Rectal smooth muscle tissue (tissue), 1 donor: Measurements from ENCODE around the gene COG5.
"Not testable (repeated sequence)": the region's sequence is repeated elsewhere in the genome, so short reads cannot be mapped to it uniquely, and the experiment has no call there.

Experiments used
- H3K27ac ChIP-seq: one replicate; pipeline ENCODE4 v1.7.0; 2013; ENCODE audit warnings: low read depth, low read length, inconsistent platforms
- H3K27me3 ChIP-seq: one replicate; pipeline ENCODE4 v1.7.0; 2013; ENCODE audit warnings: low read length; ENCODE audit not compliant: control insufficient read depth, insufficient read depth
- H3K36me3 ChIP-seq: one replicate; pipeline ENCODE4 v1.7.0; 2013; ENCODE audit warnings: low read length; ENCODE audit not compliant: control insufficient read depth, insufficient read depth
- H3K4me1 ChIP-seq: one replicate; pipeline ENCODE4 v1.7.0; 2013; ENCODE audit warnings: low read length; ENCODE audit not compliant: control insufficient read depth, insufficient read depth
- H3K4me3 ChIP-seq: one replicate; pipeline ENCODE4 v1.7.0; 2013; ENCODE audit warnings: low read length
- H3K9ac ChIP-seq: one replicate; pipeline ENCODE4 v1.7.0; 2013; ENCODE audit warnings: low read length

COG5 gene

GRCh38 chr7:107167483-107168232 lies 396.1 kb downstream of the COG5 start:
- Histone ChIP-seq H3K4me3 (peak overlapping the region; percentile 83), H3K27me3 (no peaks in the 10 kb centered on the region), H3K36me3 (no peaks in the 10 kb centered on the region), H3K4me1 (no peaks in the 10 kb centered on the region), H3K27ac (peak overlapping the region; percentile 98), H3K9ac (peak overlapping the region; percentile 89)

- peak overlapping the region; percentile 98 for H3K27ac ChIP-seq
- H3K9ac ChIP-seq, result no peak overlapping the region
- H3K4me3 ChIP-seq, result peak overlapping the region; percentile 83
- no peaks in the 10 kb centered on the region for H3K36me3 ChIP-seq
- no peaks in the 10 kb centered on the region for H3K27me3 ChIP-seq
- H3K4me1 ChIP-seq, result no peaks in the 10 kb centered on the region
These were observed 396.8 kb downstream of the COG5 start for GRCh38 chr7:107166736-107167426.

- H3K27ac ChIP-seq, result no peak overlapping the region
- H3K9ac ChIP-seq, result no peak overlapping the region
- no peaks in the 10 kb centered on the region for H3K36me3 ChIP-seq
- H3K4me3 ChIP-seq, result no peak overlapping the region
- no peaks in the 10 kb centered on the region for H3K4me1 ChIP-seq
- no peaks in the 10 kb centered on the region for H3K27me3 ChIP-seq
These were observed 398.4 kb downstream of the COG5 start for GRCh38 chr7:107165341-107165740.

- H3K36me3 ChIP-seq, result no peaks in the 10 kb centered on the region
- no peak overlapping the region for H3K4me3 ChIP-seq
- H3K27ac ChIP-seq, result no peak overlapping the region
- H3K4me1 ChIP-seq, result no peaks in the 10 kb centered on the region
- no peaks in the 10 kb centered on the region for H3K27me3 ChIP-seq
- no peak overlapping the region for H3K9ac ChIP-seq
These were observed 399.6 kb downstream of the COG5 start for GRCh38 chr7:107164092-107164491.

GRCh38 chr7:107162475-107162874 lies 401.2 kb downstream of the COG5 start:
- Histone ChIP-seq H3K27me3 (no peaks in the 10 kb centered on the region), H3K27ac (no peak overlapping the region), H3K4me1 (no peaks in the 10 kb centered on the region), H3K9ac (no peak overlapping the region), H3K36me3 (no peaks in the 10 kb centered on the region), H3K4me3 (no peak overlapping the region)

- no peak overlapping the region for H3K27ac ChIP-seq
- H3K9ac ChIP-seq, result no peak overlapping the region
- H3K4me1 ChIP-seq, result no peaks in the 10 kb centered on the region
- H3K27me3 ChIP-seq, result no peaks in the 10 kb centered on the region
- H3K4me3 ChIP-seq, result no peak overlapping the region
- no peaks in the 10 kb centered on the region for H3K36me3 ChIP-seq
These were observed 402.3 kb downstream of the COG5 start for GRCh38 chr7:107161415-107161814.

GRCh38 chr7:107160389-107160788 lies 403.3 kb downstream of the COG5 start:
- H3K27me3 ChIP-seq, result no peaks in the 10 kb centered on the region
- H3K4me1 ChIP-seq, result no peaks in the 10 kb centered on the region
- H3K27ac ChIP-seq, result no peak overlapping the region
- no peaks in the 10 kb centered on the region for H3K36me3 ChIP-seq
- no peak overlapping the region for H3K9ac ChIP-seq
- no peak overlapping the region for H3K4me3 ChIP-seq

- no peaks in the 10 kb centered on the region for H3K27me3 ChIP-seq
- no peak overlapping the region for H3K4me3 ChIP-seq
- H3K9ac ChIP-seq, result no peak overlapping the region
- no peaks in the 10 kb centered on the region for H3K4me1 ChIP-seq
- H3K27ac ChIP-seq, result no peak overlapping the region
- H3K36me3 ChIP-seq, result no peaks in the 10 kb centered on the region
These were observed 405.7 kb downstream of the COG5 start for GRCh38 chr7:107158028-107158427.

- no peak overlapping the region for H3K9ac ChIP-seq
- H3K27ac ChIP-seq, result no peak overlapping the region
- H3K4me1 ChIP-seq, result no peaks in the 10 kb centered on the region
- H3K27me3 ChIP-seq, result no peaks in the 10 kb centered on the region
- no peaks in the 10 kb centered on the region for H3K36me3 ChIP-seq
- H3K4me3 ChIP-seq, result no peak overlapping the region
These were observed 406.6 kb downstream of the COG5 start for GRCh38 chr7:107157091-107157490.

- not testable (repeated sequence) for H3K9ac ChIP-seq, H3K36me3 ChIP-seq, H3K4me1 ChIP-seq, H3K27me3 ChIP-seq, H3K27ac ChIP-seq, H3K4me3 ChIP-seq
These were observed 408.0 kb downstream of the COG5 start for GRCh38 chr7:107155726-107156125.

GRCh38 chr7:107154826-107155225 lies 408.9 kb downstream of the COG5 start:
- H3K27me3 ChIP-seq, result no peaks in the 10 kb centered on the region
- no peaks in the 10 kb centered on the region for H3K4me1 ChIP-seq
- H3K36me3 ChIP-seq, result no peaks in the 10 kb centered on the region
- H3K9ac ChIP-seq, result no peak overlapping the region
- no peak overlapping the region for H3K27ac ChIP-seq
- no peak overlapping the region for H3K4me3 ChIP-seq

GRCh38 chr7:107152011-107152410 lies 411.7 kb downstream of the COG5 start:
- Histone ChIP-seq H3K36me3 (no peaks in the 10 kb centered on the region), H3K9ac (no peak overlapping the region), H3K4me3 (no peak overlapping the region), H3K4me1 (no peaks in the 10 kb centered on the region), H3K27ac (no peak overlapping the region), H3K27me3 (no peaks in the 10 kb centered on the region)
